CD4-positive, alpha-beta T cell (primary cell): ENCODE data around the gene GALM. TPM values are rescaled to one million over a fixed set of nuclear protein-coding genes. Genes with fewer than 3 reads are reported as not detected.

Experiments
- ATAC-seq: fragments of 200-7000 bp; cut with Tn5 transposase; one replicate; pipeline ENCODE4 v1.10.0; 2022; ENCODE audit warnings: mild to moderate bottlenecking; ENCODE audit not compliant: poor library complexity
- CTCF ChIA-PET: fragments of 350-600 bp; sonication (Branson Sonifier 250); formaldehyde crosslinking; loops from one replicate; lab custom pipeline; 2021; ENCODE audit warnings: antibody characterized with exemption, inconsistent platforms; lab: Charles Lee
- POLR2A ChIA-PET: fragments of 350-600 bp; sonication (Branson Sonifier 250); formaldehyde crosslinking; loops from one replicate; lab custom pipeline; 2021; ENCODE audit warnings: antibody characterized with exemption, inconsistent platforms; lab: Charles Lee
- DNase-seq, 14 experiments: peaks; one replicate each; pipeline ENCODE4 v3.0.0-alpha.2; 2013 to 2020; ENCODE audit warnings: mixed read lengths in 2 of 14
- H3K27ac ChIP-seq, 2 donors: one replicate each; pipeline versions ENCODE4 v1.5.1 to v1.7.0; 2013; ENCODE audit warnings: low read length in 2 of 2, low read depth in 1 of 2, mild to moderate bottlenecking in 1 of 2
- H3K27me3 ChIP-seq, 2 experiments: 1 replicate in 1 of 2; 2 replicates in 1 of 2; pipeline versions ENCODE4 v1.6.1 to v1.7.0; 2013; ENCODE audit warnings: low read length in 2 of 2, control low read depth in 1 of 2, mild to moderate bottlenecking in 1 of 2, moderate library complexity in 1 of 2; ENCODE audit not compliant: insufficient read depth in 2 of 2, control insufficient read depth in 1 of 2
- H3K36me3 ChIP-seq: one replicate; pipeline ENCODE4 v1.6.1; 2013; ENCODE audit warnings: low read length, control low read depth; ENCODE audit not compliant: insufficient read depth
- H3K4me1 ChIP-seq: one replicate; pipeline ENCODE4 v1.6.1; 2013; ENCODE audit warnings: low read length, control low read depth; ENCODE audit not compliant: insufficient read depth
- H3K4me3 ChIP-seq: one replicate; pipeline ENCODE4 v1.5.1; 2013; ENCODE audit warnings: mild to moderate bottlenecking, low read length, moderate library complexity
- H3K9me3 ChIP-seq, 2 experiments: 1 replicate in 1 of 2; 2 replicates in 1 of 2; pipeline versions ENCODE4 v1.6.1 to v1.7.0; 2013; ENCODE audit warnings: low read length in 2 of 2, mild to moderate bottlenecking in 2 of 2, control low read depth in 1 of 2, moderate library complexity in 1 of 2; ENCODE audit not compliant: control insufficient read depth in 1 of 2, insufficient read depth in 1 of 2
- H3K27ac Mint-ChIP-seq: one replicate; pipeline ENCODE4 v1.8.0; 2020; ENCODE audit warnings: mixed read lengths
- H3K27me3 Mint-ChIP-seq: one replicate; pipeline ENCODE4 v1.8.0; 2021; ENCODE audit warnings: mixed read lengths
- H3K36me3 Mint-ChIP-seq: one replicate; pipeline ENCODE4 v1.8.0; 2021; ENCODE audit warnings: low read depth, mixed read lengths
- H3K4me1 Mint-ChIP-seq: one replicate; pipeline ENCODE4 v1.8.0; 2021; ENCODE audit warnings: low read depth, mixed read lengths
- H3K4me3 Mint-ChIP-seq: one replicate; pipeline ENCODE4 v1.8.0; 2020; ENCODE audit warnings: mild to moderate bottlenecking, mixed read lengths
- H3K9me3 Mint-ChIP-seq: one replicate; pipeline ENCODE4 v1.8.0; 2020; ENCODE audit warnings: mixed read lengths
- intact Hi-C, 2 experiments: fragments of 100-400 bp; cut with DNase I in 1 of 2; cut with micrococcal nuclease in 1 of 2; formaldehyde crosslinking; loops; one replicate each; pipeline versions ENCODE4 v1.15.1 to v1.9.0; 2023 to 2025; cut with DNase I, micrococcal nuclease
- total RNA-seq, 174 experiments: library from RNA in 2 of 174; stranded (reverse) in 2 of 174; gene quantifications; one replicate each; pipeline ENCODE4 v1.2.3 and lab custom pipeline; 2021 to 2026
- TF ChIP-seq, protein P1 (sequence below): fragments of 200-600 bp; IDR thresholded peaks from one replicate; pipeline ENCODE4 v1.8.0; 2022; ENCODE audit warnings: antibody characterized with exemption, mild to moderate bottlenecking

Gene GALM
- total RNA-seq, 2 experiments from 2014 or later: 5.9 to 7.0 TPM

GRCh38 chr2:38763228-38763627 is 97.3 kb downstream of the GALM start:
- Mint-ChIP-seq H3K9me3 (no peaks in the 10 kb centered on the region), H3K27me3 (no peaks in the 10 kb centered on the region), H3K4me3 (no peak overlapping the region), H3K4me1 (no peaks in the 10 kb centered on the region), H3K27ac (no peak overlapping the region), H3K36me3 (no peaks in the 10 kb centered on the region)
- ATAC-seq (peak; percentile 80), DNase-seq (no peak)
- TF ChIP-seq, protein P1, sequence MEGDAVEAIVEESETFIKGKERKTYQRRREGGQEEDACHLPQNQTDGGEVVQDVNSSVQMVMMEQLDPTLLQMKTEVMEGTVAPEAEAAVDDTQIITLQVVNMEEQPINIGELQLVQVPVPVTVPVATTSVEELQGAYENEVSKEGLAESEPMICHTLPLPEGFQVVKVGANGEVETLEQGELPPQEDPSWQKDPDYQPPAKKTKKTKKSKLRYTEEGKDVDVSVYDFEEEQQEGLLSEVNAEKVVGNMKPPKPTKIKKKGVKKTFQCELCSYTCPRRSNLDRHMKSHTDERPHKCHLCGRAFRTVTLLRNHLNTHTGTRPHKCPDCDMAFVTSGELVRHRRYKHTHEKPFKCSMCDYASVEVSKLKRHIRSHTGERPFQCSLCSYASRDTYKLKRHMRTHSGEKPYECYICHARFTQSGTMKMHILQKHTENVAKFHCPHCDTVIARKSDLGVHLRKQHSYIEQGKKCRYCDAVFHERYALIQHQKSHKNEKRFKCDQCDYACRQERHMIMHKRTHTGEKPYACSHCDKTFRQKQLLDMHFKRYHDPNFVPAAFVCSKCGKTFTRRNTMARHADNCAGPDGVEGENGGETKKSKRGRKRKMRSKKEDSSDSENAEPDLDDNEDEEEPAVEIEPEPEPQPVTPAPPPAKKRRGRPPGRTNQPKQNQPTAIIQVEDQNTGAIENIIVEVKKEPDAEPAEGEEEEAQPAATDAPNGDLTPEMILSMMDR: no peak
- H3K4me3 ChIP-seq: no peak overlapping the region
- H3K36me3 ChIP-seq: no peaks in the 10 kb centered on the region
- ChIA-PET CTCF (no interaction called here), POLR2A (interaction anchor here (4.0 kb wide), 1 partner anchor 12 kb away, joined by 18 read pairs; the partner anchor contains the start of gene SRSF7)
- H3K4me1 ChIP-seq: no peaks in the 10 kb centered on the region
- no peak overlapping the region for H3K27ac ChIP-seq
- no peaks in the 10 kb centered on the region for H3K9me3 ChIP-seq
- no peaks in the 10 kb centered on the region for H3K27me3 ChIP-seq
- intact Hi-C loops: no loop called here

DNA sequence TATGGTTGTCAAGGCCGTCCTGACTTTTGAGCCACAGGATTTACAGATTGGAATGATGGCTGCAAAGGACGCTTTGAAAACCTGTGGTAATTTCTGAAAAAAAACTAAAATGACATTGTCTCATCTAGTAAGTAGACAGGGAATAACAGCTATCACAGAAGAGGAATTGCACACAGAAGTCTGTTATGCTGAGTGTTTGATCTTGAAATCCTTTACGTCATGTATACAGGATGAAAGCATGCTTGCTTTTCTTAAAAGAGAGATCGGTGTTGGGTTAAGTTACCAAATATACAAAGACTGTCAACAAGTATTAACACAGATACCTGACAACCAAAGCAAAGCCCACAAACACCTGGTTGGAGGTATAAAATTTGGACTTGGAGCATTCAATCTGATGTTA is 97.8 kb downstream of the GALM start:
- H3K27me3 ChIP-seq: no peaks in the 10 kb centered on the region
- intact Hi-C loops: no loop called here
- no peak overlapping the region for H3K27ac Mint-ChIP-seq
- H3K4me1 Mint-ChIP-seq: no peaks in the 10 kb centered on the region
- no peaks in the 10 kb centered on the region for H3K4me1 ChIP-seq
- ChIA-PET CTCF (no interaction called here), POLR2A (interaction anchor here (4.0 kb wide), 1 partner anchor 12 kb away, joined by 18 read pairs; the partner anchor contains the start of gene SRSF7)
- no peak for DNase-seq
- no peaks in the 10 kb centered on the region for H3K36me3 ChIP-seq
- ATAC-seq: peak; percentile 68
- H3K9me3 ChIP-seq: no peaks in the 10 kb centered on the region
- no peaks in the 10 kb centered on the region for H3K9me3 Mint-ChIP-seq
- no peaks in the 10 kb centered on the region for H3K36me3 Mint-ChIP-seq
- no peak overlapping the region for H3K4me3 Mint-ChIP-seq
- H3K27ac ChIP-seq: no peak overlapping the region
- TF ChIP-seq, protein P1: no peak
- no peaks in the 10 kb centered on the region for H3K27me3 Mint-ChIP-seq
- H3K4me3 ChIP-seq: no peak overlapping the region

- Mint-ChIP-seq H3K36me3 (no peaks in the 10 kb centered on the region), H3K27ac (no peak overlapping the region), H3K9me3 (no peaks in the 10 kb centered on the region), H3K4me3 (no peak overlapping the region), H3K4me1 (no peaks in the 10 kb centered on the region), H3K27me3 (no peaks in the 10 kb centered on the region)
- TF ChIP-seq, protein P1: no peak
- no peak overlapping the region for H3K27ac ChIP-seq
- ChIA-PET CTCF (no interaction called here), POLR2A (no interaction called here)
- ATAC-seq (no peak), DNase-seq (no peak)
- no peaks in the 10 kb centered on the region for H3K9me3 ChIP-seq
- no peak overlapping the region for H3K4me3 ChIP-seq
- H3K4me1 ChIP-seq: no peaks in the 10 kb centered on the region
- no peaks in the 10 kb centered on the region for H3K36me3 ChIP-seq
- intact Hi-C loops: no loop called here
- no peaks in the 10 kb centered on the region for H3K27me3 ChIP-seq
Measured at GRCh38 chr2:38765149-38765548, 99.2 kb downstream of the GALM start.
